ENCODE data around the gene CHMP1A.
"Not testable (repeated sequence)": the region's sequence is repeated elsewhere in the genome, so short reads cannot be mapped to it uniquely, and the experiment has no call there.

CHMP1A gene
- total RNA-seq, result 51.4 to 86.0 reads per million in 2 donors

- peak; percentile 93 for DNase-seq
Observed at GRCh38 chr16:89657442-89658220, at the start of gene CHMP1A, which contains the start of gene SPATA33. TSS of gene CHMP1A (minus strand) at chr16:89657708. CDS start at chr16:89657588, 120 bp downstream. TSS of gene SPATA33 (plus strand) at chr16:89657836. CDS start at chr16:89657912, 76 bp downstream.

GRCh38 chr16:89706518-89707260 lies 49.2 kb upstream of the CHMP1A start:
- no peak for DNase-seq

DNA sequence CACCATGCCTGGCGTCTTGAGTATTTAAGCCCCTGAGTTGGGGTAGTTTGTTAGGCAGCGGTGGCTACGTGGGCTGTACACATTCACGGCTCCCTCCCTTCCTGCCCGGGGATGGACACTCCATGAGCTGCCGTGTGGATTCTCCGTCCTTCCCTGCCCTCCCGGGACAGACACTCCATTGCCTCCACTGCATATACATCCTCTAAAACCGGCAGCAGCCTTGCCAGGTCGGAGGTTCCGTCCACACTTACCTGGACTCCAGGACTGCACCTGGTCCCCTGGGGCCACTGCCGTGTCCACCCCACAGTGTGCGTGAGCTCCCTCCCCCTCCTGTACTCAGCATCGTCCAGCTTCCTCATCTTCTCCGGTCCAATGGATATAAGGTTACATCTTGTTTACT lies 47.5 kb upstream of the CHMP1A start:
- DNase-seq, result no peak

DNA sequence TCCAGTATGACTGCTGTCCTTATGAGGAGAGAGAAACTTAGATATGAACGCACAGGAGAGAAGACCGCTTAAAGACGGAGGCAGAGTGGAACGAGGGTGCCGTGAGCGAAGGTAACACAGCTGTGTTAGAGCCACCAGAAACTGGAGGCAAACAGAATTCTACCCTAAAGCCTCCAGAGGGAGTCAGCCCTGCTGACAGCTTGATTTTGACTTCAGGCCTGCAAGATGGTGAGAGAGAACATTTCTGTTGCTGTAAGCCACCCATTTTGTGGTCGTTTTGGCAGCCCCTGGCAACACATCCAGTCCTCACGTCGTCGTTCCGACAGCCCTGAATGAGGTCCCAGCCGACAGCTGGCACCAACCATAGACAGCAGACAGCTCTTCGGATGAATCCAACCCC lies 46.8 kb upstream of the CHMP1A start:
- no peak for DNase-seq

DNA sequence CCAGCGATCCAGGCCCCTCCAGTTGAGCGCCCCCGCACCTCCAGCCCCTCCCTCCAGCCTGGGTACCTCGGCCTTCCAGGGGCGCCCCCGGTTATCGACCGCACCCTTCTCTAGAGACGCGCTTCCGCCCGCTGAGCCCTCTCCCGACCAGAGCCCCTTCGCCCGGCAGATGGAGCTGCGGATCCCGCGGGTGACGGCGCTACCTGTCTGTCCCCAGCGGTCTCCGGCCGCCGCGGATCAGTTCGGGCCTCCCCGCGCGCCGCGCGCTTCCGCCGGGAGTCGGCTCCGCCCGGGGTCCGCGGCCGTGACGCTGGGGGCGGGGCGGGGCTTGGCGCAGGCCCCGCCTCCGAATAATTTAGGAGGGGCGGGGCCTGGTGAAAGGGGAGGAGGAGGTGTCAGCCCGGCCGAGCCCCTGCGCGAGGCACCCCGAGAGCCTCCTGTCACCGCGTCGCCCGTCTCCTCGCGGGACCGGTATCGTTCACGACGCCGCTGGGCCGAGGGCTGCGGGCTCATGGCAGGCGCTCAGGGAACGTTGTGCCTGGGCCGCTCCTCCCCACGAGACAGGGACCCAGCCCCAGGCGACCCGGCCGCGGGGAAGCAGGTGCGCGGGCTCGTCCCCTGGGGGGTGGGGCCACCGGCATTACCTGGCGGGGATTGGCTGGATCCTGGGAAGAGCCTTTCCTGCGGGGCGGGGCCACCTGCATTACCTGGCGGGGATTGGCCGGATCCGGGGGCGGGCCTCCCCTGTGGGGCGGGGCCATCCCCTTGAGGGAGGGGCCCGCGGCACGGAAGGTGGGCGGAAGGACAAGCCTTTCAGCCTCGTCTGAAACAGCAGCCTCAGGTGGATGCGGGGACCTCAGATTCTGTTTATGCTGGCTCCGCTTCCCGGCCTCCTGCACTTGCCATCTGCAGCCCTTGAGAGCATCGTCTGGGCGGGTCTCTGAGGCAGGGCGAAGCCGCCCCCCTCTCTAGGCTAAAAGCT lies 44.2 kb upstream of the CHMP1A start, which contains the start of gene SPATA2L:
SPATA2L (minus strand) TSS at position 281 of the 982 bp plus-strand sequence. CDS start 473 bp downstream, outside the sequence.
- peak; percentile 97 for DNase-seq

DNA sequence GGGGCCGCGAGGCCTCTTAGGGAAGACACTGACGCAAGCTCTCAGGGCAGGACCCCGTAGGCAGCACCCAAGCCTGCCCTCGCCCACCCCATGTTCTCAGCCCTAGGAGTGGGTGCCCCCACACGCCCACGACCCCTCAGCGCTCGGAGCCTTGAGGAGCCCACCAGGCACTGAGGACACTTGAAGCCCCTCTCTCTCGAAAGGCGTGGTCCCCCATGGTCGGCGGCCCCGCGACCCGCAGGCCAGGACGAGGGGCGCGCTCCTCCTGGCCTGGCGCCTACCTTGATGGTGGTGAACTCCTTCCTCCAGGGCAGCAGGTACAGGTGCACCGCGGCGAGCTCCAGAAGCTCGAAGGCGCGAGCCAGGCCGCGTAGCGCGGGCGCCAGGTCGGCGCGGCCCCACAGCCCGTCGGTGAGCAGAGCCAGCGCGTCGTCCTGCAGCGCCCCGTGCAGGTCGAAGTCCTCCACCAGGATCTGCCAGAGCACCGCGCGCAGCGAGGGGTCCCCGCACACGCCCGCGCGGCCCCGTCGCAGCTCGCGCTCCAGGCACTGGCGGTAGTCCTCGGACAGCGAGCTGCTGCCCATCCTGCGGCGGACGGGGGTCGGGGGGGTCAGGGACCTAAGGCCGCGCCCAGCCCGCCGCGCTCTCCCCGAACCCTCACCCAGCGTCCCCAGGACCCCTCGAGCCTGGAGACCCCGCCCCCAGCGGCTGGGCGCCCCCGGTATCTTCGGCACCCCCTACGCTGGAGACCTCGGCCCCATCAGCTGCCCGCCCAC lies 43.3 kb upstream of the CHMP1A start:
- peak; percentile 50 for DNase-seq

DNA sequence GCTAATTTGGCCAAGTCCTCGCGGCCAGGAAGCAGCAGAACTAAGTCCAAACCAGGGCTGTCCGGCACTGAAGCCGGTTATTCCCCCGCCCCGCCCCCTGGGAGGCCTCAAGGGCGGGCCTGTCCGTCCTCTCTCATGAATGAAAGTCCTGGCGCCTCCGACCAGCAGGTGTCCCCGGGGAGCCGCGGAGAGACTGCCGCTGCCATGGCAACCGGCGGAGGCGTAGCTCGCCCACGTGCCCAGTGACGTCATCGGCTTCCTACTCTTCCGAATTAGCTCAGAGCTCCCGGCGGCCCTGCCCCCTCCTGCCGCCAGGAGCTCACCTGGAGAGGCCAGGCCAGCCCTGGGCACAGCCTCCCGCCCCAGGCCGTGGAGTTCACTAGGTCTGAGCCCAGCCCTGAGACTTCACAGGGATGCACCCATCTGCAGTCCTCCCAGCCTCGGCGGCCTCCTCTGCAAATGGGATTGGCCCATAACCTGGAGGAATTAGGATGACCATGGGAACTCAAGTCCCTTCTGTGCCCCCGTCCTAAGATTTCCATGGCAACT lies 42.7 kb upstream of the CHMP1A start:
- peak; percentile 96 for DNase-seq

GRCh38 chr16:89699629-89700099 lies 42.2 kb upstream of the CHMP1A start:
- DNase-seq, result not testable (repeated sequence)

GRCh38 chr16:89698717-89699116 lies 41.2 kb upstream of the CHMP1A start:
- not testable (repeated sequence) for DNase-seq

GRCh38 chr16:89697616-89698331 lies 40.3 kb upstream of the CHMP1A start:
- DNase-seq, result no peak

DNA sequence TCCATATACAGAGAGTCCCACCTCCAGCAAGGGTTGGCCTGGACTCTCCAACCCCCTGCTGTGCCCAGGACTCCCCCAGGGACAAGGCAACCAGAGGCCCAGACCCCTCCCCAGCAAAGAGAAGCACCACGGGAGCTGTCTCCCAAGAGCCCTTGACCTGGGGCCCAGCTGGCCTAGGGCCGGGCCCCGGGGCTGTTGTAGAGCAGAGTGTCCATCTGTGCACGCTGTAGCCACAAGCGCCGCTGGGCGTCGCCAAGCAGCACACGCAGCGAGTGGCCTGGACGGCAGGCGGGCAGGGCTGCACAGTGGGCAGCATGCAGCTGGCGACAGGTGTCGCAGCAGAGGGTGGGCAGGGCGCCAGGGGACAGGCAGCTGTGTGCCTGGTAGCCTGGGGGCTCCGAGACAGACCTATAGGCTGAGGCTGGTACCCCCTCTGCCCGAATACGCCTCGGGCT lies 39.7 kb upstream of the CHMP1A start:
- DNase-seq, result no peak

- DNase-seq, result no peak
Observed at GRCh38 chr16:89696670-89697128, 39.2 kb upstream of the CHMP1A start.

GRCh38 chr16:89695875-89696669 lies 38.6 kb upstream of the CHMP1A start:
- DNase-seq, result no peak

DNA sequence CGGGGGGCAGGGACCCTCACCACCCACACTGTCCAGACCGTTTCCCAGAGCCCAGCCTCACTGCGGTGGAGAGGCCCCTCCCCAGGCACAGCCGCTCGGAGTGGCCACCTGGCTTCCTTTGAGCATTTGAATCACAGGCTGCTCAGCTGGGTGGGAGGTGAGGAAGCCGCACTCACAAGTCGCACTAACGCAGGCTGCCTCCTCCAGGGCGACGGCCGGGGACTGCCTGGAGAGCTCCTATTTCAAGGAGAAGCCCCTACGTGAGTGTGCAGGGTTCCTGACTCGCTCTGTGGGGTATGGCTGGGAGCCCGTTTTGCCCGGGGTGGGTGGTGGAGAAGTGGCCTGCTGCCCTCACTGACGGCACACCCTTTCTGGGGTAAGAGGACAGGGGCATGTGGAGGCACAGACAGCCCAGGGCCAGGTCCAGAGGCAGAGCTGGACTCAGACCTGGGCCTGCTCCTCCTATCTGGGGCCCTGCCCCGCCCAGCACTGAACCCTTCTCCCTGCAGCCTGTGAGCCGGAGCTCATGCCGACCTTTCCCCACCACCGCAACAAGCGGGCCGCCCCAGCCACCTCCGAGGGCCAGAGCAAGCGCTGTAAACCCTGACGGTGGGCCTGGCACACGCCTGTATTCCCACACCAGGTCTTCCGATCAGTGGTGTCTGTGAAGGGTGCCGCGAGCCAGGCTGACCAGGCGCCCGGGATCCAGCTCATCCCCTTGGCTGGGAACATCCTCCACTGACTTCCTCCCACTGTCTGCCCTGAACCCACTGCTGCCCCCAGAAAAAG lies 37.8 kb upstream of the CHMP1A start:
- DNase-seq, result no peak

GRCh38 chr16:89694784-89695085 lies 37.2 kb upstream of the CHMP1A start:
- DNase-seq, result not testable (repeated sequence)

- no peak for DNase-seq
Observed at GRCh38 chr16:89693931-89694783, 36.6 kb upstream of the CHMP1A start.

DNA sequence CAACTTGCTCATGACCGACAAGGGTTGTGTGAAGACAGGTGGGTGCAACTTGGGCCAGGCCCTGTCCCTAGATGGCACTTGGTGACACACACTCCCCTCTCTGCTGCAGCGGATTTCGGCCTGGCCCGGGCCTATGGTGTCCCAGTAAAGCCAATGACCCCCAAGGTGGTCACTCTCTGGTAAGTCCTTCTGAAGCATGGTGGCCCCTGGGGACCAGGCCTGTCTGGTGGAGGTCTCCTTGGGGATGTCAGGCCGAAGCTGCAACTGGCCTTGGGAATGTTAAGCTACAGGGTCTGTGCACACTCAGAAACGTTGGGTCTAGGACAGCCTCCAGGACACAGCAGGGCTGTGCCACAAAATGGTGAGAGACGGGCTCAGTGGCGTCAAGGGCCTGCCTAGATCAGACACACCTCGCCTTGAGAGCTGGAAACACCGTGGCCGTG lies 35.8 kb upstream of the CHMP1A start:
- no peak for DNase-seq
